PFSK-1 (cell line): ENCODE measurements around the gene STAT4.

Source experiments
- FOXP2 ChIP-seq: optimal IDR thresholded peaks from 2 replicates; pipeline ENCODE3; 2011; ENCODE audit warnings: borderline replicate concordance, control low read depth, inconsistent platforms; ENCODE audit not compliant: insufficient read depth; ENCODE audit errors: extremely low read length, extremely low read depth
- POLR2AphosphoS5 ChIP-seq: IDR thresholded peaks from 2 replicates; pipeline ENCODE4 v1.6.1; 2012; ENCODE audit warnings: low read depth, mild to moderate bottlenecking, control low read depth, low read length, moderate library complexity
- SIN3A ChIP-seq: IDR thresholded peaks from 2 replicates; pipeline ENCODE4 v1.6.1; 2012; ENCODE audit warnings: mild to moderate bottlenecking, low read length, moderate library complexity, borderline replicate concordance; ENCODE audit not compliant: insufficient read depth
- TAF1 ChIP-seq: IDR thresholded peaks from 2 replicates; pipeline ENCODE4 v1.6.1; 2012; ENCODE audit warnings: low read length, control low read depth, borderline replicate concordance; ENCODE audit not compliant: insufficient read depth
- TF ChIP-seq, protein P1 (sequence below), 2 experiments: IDR thresholded peaks; 2 replicates each; pipeline versions ENCODE4 v1.6.1 to v1.8.0; 2011 to 2012; ENCODE audit warnings: low read depth in 2 of 2, low read length in 2 of 2, control low read depth in 1 of 2, inconsistent platforms in 1 of 2, mild to moderate bottlenecking in 1 of 2, moderate library complexity in 1 of 2; ENCODE audit not compliant: insufficient read depth in 1 of 2

Gene STAT4

DNA sequence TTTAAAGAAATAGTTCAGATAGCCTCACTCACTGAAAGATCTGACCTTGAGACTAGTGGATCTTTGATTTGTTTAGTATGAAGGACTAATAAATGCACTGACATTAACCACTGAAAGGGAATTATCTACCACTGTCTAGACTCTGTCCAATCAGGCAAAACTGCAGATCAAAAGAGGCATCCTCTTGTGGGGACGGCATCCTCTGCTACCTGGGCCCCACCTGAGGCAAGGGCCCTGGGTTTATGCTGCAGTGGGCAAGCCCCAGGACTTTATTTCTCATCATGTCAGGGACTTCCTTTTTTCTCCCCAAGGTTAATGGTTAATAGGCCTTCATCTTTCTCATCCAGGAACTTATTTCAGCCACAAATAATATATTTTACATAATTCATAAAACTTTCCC lies 169.1 kb downstream of the STAT4 start:
- TF ChIP-seq FOXP2: no peak
- TF ChIP-seq SIN3A: no peak
- TF ChIP-seq, protein P1, sequence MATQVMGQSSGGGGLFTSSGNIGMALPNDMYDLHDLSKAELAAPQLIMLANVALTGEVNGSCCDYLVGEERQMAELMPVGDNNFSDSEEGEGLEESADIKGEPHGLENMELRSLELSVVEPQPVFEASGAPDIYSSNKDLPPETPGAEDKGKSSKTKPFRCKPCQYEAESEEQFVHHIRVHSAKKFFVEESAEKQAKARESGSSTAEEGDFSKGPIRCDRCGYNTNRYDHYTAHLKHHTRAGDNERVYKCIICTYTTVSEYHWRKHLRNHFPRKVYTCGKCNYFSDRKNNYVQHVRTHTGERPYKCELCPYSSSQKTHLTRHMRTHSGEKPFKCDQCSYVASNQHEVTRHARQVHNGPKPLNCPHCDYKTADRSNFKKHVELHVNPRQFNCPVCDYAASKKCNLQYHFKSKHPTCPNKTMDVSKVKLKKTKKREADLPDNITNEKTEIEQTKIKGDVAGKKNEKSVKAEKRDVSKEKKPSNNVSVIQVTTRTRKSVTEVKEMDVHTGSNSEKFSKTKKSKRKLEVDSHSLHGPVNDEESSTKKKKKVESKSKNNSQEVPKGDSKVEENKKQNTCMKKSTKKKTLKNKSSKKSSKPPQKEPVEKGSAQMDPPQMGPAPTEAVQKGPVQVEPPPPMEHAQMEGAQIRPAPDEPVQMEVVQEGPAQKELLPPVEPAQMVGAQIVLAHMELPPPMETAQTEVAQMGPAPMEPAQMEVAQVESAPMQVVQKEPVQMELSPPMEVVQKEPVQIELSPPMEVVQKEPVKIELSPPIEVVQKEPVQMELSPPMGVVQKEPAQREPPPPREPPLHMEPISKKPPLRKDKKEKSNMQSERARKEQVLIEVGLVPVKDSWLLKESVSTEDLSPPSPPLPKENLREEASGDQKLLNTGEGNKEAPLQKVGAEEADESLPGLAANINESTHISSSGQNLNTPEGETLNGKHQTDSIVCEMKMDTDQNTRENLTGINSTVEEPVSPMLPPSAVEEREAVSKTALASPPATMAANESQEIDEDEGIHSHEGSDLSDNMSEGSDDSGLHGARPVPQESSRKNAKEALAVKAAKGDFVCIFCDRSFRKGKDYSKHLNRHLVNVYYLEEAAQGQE (IDR thresholded peaks at IDR 0.05; ENCODE audit: insufficient read depth in 1 of 2, low read depth in 2 of 2, low read length in 2 of 2): no peak
- no peak for TF ChIP-seq TAF1
- TF ChIP-seq POLR2AphosphoS5: no peak

DNA sequence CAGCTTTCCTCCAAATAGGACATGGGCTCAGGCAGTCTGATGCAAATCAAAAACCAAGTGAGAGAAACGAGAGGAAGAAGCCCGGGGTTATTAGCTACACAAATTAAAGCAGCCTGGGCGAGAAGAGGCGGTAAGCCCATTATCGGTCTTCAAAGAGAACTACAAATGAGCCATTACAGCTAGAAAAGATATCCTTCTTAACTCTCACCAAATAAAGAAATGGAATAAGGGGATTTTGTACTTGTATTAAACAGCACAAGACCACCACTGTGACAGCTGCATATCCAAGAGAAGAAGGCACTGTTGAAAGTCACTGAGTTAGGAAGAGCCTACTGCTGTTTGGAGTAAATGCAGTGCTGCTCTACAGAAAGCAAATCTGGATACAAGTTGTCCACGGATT lies 169.5 kb downstream of the STAT4 start:
- TF ChIP-seq TAF1 (no peak), POLR2AphosphoS5 (no peak)
- TF ChIP-seq, protein P1 (IDR thresholded peaks at IDR 0.05; ENCODE audit: insufficient read depth in 1 of 2, low read depth in 2 of 2, low read length in 2 of 2): no peak

DNA sequence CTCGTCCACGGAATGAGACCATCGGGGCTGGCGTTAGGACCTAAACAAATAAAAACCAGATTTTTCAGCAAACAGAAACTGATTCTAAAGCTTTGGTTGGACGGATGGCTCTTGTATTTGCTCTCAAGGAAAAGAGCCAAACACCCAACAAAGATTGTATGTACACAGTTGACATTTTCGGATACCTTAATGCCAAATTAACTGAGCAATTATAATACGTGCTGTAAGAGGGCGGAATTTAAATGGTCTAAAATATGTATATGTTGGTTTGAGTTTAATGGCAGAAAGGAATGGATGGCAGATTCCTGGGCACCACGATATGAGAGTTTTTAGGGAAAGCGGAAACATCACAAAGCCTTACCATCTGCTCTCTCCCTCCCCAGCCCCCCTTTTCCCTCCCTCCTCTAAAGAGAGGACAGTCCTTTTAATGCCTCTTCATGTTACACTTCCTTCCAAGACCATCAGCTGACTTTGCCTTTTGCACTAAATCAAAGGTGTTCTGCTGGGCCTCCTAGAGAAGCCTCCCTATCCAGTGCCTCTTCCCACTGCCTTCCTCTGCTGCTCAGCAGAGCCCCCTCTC lies 170.1 kb downstream of the STAT4 start:
- TF ChIP-seq TAF1: no peak
- TF ChIP-seq POLR2AphosphoS5: no peak
- no peak for TF ChIP-seq FOXP2
- TF ChIP-seq, protein P1 (IDR thresholded peaks at IDR 0.05; ENCODE audit: insufficient read depth in 1 of 2, low read depth in 2 of 2, low read length in 2 of 2): no peak
- no peak for TF ChIP-seq SIN3A

DNA sequence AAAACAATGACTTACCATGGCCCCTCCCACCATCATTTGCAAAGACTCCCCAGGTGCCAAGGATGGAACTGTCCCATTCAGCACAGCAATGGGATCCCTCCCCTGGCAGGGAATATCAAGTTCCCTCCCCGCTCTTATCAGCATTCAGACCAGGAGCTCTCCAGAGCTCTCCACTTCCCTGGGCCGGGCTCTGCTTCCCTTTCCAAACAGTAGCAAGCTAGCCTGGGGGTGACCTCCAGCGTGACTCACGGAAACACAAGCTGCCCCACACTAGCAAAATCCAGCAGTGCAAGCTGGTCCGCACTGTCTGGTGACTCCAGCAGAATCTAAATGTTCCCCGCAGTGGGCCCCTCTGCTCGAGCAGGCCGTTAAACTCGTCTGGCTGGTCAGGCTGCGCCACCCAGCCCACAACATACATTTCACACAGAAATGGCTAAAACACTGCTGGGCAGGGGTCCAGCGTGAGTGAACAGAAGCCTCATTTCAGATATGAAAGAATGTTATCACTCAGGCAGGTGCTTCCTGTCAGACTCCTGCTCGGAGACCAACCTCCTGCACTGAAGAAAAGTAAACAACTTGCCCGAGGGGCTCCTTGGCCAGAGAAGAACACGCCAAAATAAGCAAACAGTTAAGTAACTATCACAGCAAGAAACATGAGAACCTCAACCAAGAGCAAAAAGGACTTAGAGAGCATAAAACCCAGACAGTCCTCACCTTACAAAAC lies 170.7 kb downstream of the STAT4 start:
- TF ChIP-seq, protein P1 (IDR thresholded peaks at IDR 0.05; ENCODE audit: insufficient read depth in 1 of 2, low read depth in 2 of 2, low read length in 2 of 2): peak in 1 of 2 experiments; percentile 61; a peak in 2 of 4 replicates
- TF ChIP-seq POLR2AphosphoS5 (no peak), FOXP2 (peak; percentile 22), SIN3A (no peak)
